GM06990 (cell line): ENCODE measurements around the gene TOPAZ1.

Source experiments
- DNase-seq: peaks from one replicate; pipeline ENCODE4 v3.0.0-alpha.2; 2011; ENCODE audit not compliant: insufficient read length; ENCODE audit errors: extremely low read depth
- H3K27me3 ChIP-seq: replicated peaks from 2 replicates; pipeline ENCODE4 v1.6.0; 2011; ENCODE audit warnings: low read length; ENCODE audit not compliant: control insufficient read depth, insufficient read depth
- H3K36me3 ChIP-seq: 2 replicates; pipeline ENCODE4 v1.5.1; 2011; ENCODE audit warnings: low read length; ENCODE audit not compliant: control insufficient read depth, insufficient read depth
- H3K4me3 ChIP-seq: replicated peaks from 2 replicates; pipeline ENCODE4 v1.5.1; 2011; ENCODE audit warnings: low read depth, mild to moderate bottlenecking, control low read depth, low read length
- CTCF ChIP-seq: IDR thresholded peaks from 2 replicates; pipeline ENCODE4 v1.5.1; 2011; ENCODE audit warnings: low read length, control low read depth, mild to moderate bottlenecking, inconsistent platforms; ENCODE audit not compliant: insufficient read depth, poor library complexity, severe bottlenecking

The TOPAZ1 gene

GRCh38 chr3:44334326-44334725, 92.6 kb downstream of the TOPAZ1 start:
- no peak for DNase-seq
- no peak for TF ChIP-seq CTCF
- Histone ChIP-seq H3K36me3 (no peaks in the 10 kb centered on the region), H3K4me3 (no peak overlapping the region), H3K27me3 (no peaks in the 10 kb centered on the region)

- TF ChIP-seq CTCF = no peak
- no peak for DNase-seq
Observed at GRCh38 chr3:44337248-44337785, 95.6 kb downstream of the TOPAZ1 start.

GRCh38 chr3:44338010-44338827, 96.5 kb downstream of the TOPAZ1 start, which contains the start of gene TCAIM:
TCAIM (plus strand) TSS chr3:44338766; CDS start chr3:44354783, 16,017 bp downstream.
- H3K36me3 ChIP-seq = no peaks in the 10 kb centered on the region
- no peaks in the 10 kb centered on the region for H3K27me3 ChIP-seq
- H3K4me3 ChIP-seq = peak within 1 kb of the TSS; percentile 73
- TF ChIP-seq CTCF = no peak
- peak; percentile 98 for DNase-seq

More at GRCh38 chr3:44337248-44337785, 95.6 kb downstream of the TOPAZ1 start:
- Histone ChIP-seq H3K4me3 (peak overlapping the region; percentile 73), H3K27me3 (no peaks in the 10 kb centered on the region), H3K36me3 (no peaks in the 10 kb centered on the region)

GRCh38 chr3:44338828-44339127, 97.1 kb downstream of the TOPAZ1 start:
- Histone ChIP-seq H3K4me3 (peak overlapping the region; percentile 73), H3K36me3 (no peaks in the 10 kb centered on the region), H3K27me3 (no peaks in the 10 kb centered on the region)
- no peak for TF ChIP-seq CTCF
- no peak for DNase-seq

- no peak for DNase-seq
- no peaks in the 10 kb centered on the region for H3K36me3 ChIP-seq
- TF ChIP-seq CTCF = no peak
- no peaks in the 10 kb centered on the region for H3K27me3 ChIP-seq
- peak overlapping the region; percentile 73 for H3K4me3 ChIP-seq
Observed at GRCh38 chr3:44339181-44340057, 97.7 kb downstream of the TOPAZ1 start.
